NOMO-1 treated with dmso at 0.1 percent for 144 hours (cell line): ENCODE results near the gene RABGGTA.

ENCODE experiments used
- DNase-seq: peaks from one replicate; lab custom pipeline; 2025; ENCODE audit not compliant: unreplicated experiment; lab: John Stamatoyannopoulos, UW

The RABGGTA gene, protein sequence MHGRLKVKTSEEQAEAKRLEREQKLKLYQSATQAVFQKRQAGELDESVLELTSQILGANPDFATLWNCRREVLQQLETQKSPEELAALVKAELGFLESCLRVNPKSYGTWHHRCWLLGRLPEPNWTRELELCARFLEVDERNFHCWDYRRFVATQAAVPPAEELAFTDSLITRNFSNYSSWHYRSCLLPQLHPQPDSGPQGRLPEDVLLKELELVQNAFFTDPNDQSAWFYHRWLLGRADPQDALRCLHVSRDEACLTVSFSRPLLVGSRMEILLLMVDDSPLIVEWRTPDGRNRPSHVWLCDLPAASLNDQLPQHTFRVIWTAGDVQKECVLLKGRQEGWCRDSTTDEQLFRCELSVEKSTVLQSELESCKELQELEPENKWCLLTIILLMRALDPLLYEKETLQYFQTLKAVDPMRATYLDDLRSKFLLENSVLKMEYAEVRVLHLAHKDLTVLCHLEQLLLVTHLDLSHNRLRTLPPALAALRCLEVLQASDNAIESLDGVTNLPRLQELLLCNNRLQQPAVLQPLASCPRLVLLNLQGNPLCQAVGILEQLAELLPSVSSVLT

DNA sequence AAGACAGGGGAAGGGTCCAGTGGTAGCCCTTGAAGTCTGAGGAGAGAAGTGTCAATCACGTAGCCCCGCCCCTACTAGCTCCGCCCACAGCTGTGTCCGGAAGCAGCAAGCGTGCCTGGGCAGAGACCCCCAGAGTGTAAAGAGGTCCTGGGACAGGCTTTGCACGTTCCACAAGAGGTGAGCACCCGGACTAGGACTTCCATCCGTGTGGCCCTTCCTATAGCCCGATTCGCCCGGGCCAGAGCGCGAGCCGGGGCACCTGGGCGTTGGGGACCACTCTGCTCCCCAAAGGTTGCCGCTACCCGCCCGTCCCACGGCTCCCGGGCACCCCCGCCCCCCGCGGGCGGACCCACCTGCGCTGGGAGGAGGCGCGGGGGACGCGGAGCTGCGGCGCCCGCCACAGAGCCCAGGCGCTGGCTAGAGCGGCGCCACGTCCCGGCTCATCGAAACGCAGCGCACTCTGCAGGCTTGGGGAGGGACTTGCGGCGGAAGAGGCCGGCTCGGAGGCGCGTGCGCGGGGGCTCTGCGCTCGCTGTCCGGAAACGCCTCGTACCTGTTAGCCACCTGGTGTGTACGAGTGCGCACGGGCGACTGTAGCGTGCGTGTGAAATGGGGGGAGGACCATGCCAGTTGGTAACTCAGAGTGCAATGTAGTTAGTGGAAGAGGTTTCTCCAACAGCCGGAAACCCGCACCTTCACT is at the start of gene RABGGTA:
TSS of gene RABGGTA (minus strand) at position 464 of the 700 bp plus-strand sequence. CDS start 482 bp downstream, outside the sequence.
- peak; percentile 81 for DNase-seq

DNA sequence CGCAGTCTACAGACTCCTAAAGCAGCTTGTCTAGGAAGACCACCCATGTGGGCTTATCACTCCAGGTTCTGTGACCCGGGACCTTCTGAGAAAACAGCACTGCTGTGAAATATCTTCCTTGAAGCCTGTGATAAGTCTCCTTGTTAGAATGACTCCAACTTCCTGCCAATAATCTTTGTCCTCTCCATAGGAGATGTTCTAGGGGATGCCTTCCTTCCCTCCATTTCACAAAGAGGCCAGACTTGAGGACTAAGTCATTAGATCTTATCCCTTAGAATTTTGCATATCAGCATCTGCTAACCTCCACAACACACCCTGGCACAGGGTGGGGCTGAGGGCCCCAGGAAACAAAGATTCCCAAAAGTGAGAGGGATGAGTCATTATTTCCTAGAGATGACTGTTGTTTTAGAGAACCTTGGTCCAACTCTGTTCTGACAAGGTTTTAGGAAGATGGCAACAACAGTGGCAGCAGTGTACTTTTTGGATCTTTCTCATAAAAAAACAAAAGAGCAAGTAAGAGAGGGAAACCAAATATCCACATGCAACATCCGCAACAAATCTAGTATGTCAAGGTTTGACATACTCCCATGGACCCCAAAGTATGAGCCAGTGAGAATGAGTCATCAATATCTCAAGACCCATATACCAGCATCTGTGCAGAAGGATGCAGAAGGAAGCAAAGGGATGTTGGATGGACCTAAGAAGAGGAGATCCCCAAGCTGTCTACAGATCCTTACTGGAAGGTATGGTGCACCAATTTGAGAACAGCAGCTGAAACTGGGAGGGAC is 45.9 kb upstream of the RABGGTA start:
- DNase-seq: no peak

DNA sequence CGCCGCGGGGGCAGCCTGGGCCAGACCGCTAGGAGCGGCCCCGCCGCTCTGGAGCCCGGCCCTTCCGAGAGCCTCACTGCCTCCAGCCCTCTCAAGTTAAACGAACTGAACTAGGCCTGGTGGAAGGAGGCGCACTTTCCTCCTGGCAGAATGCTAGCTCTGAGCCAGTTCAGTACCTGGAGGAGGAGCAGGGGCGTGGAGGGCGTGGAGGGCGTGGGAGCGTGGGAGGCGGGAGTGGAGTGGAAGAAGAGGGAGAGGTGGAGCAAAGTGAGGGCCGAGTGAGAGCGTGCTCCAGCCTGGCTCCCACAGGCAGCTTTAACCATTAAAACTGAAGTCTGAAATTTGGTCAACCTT is 45.2 kb upstream of the RABGGTA start:
- no peak for DNase-seq

DNA sequence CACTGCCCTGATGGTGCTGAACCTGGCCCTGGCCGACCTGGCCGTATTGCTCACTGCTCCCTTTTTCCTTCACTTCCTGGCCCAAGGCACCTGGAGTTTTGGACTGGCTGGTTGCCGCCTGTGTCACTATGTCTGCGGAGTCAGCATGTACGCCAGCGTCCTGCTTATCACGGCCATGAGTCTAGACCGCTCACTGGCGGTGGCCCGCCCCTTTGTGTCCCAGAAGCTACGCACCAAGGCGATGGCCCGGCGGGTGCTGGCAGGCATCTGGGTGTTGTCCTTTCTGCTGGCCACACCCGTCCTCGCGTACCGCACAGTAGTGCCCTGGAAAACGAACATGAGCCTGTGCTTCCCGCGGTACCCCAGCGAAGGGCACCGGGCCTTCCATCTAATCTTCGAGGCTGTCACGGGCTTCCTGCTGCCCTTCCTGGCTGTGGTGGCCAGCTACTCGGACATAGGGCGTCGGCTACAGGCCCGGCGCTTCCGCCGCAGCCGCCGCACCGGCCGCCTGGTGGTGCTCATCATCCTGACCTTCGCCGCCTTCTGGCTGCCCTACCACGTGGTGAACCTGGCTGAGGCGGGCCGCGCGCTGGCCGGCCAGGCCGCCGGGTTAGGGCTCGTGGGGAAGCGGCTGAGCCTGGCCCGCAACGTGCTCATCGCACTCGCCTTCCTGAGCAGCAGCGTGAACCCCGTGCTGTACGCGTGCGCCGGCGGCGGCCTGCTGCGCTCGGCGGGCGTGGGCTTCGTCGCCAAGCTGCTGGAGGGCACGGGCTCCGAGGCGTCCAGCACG is 44.6 kb upstream of the RABGGTA start:
- DNase-seq: no peak

DNA sequence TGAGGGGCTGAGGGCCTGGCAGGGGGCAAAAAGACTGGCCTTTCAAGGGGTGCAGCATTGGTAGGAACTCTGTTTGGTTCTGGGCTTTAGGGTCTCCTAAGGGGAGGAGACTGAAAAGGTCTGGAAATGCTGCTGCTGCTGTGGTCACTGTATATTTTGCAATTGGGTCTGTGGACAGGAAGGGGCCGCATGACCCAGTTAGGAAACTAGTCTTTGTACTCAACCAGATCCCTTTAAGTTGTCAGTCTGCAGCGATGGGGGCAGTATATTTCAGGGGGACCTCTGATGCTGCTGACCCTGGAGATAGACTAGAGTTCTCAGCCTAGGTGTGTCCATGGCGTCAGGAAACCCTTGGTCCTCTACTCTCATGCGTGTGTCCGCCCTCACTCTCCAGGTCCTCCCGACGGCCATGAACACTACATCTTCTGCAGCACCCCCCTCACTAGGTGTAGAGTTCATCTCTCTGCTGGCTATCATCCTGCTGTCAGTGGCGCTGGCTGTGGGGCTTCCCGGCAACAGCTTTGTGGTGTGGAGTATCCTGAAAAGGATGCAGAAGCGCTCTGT is 43.9 kb upstream of the RABGGTA start:
- no peak for DNase-seq

DNA sequence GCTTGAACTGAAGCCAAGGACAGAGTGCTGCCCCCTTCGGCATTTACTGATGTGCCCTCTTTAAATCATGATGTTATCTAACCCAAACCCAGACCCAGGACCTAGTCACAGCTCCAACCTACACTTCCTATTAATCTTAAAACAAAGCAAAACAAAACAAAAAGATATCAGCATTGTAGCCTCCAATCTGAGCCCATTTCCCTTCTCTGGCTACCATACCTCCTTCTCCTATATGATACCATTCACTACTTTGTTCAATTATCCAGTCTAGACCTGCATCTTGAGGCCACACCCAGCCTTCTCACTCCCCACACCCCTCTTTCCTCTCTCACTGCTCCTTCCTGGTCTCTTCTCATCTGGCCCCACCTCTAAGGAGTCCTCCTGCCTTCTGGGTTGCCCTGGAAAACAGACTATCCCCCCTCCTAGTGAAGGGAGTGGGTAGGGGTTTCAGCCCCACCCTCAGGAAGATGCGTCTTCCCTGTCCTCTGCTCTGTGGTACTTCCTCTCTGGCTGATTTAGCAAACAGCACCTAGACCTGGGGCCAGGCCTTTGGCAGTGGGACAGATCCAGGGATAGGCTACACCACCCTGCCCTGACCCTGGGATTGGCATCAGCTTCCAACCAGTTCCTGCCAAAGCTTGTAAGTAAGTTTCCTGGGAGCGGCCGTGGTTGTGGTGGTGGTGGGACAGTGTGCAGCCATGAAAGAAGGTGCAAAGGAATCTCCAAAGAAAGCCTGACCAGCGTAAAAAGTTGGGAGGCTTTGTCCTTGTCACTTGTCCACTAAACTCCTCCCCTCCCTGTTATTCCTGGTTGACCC is 43.2 kb upstream of the RABGGTA start:
- DNase-seq: no peak

DNA sequence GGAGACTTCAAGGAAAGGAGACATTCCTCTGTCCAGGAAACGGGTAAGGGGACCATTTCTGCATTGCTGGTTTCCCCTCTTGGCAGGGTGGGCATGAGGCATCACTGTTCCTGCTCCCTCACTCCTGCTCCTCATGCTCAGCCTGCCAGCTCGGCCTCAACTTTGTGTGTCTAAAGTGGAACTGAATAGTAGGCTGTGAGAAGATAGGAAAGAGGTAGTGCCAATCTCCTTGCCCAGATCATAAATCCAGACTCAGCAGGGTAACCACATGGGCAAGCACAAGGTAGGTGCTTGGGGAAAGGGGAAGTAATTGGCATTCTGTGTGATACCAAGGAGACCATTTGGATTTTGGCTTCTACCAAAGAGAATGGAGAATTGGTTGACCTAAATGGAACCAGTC is 42.5 kb upstream of the RABGGTA start:
- DNase-seq: peak; percentile 11

DNA sequence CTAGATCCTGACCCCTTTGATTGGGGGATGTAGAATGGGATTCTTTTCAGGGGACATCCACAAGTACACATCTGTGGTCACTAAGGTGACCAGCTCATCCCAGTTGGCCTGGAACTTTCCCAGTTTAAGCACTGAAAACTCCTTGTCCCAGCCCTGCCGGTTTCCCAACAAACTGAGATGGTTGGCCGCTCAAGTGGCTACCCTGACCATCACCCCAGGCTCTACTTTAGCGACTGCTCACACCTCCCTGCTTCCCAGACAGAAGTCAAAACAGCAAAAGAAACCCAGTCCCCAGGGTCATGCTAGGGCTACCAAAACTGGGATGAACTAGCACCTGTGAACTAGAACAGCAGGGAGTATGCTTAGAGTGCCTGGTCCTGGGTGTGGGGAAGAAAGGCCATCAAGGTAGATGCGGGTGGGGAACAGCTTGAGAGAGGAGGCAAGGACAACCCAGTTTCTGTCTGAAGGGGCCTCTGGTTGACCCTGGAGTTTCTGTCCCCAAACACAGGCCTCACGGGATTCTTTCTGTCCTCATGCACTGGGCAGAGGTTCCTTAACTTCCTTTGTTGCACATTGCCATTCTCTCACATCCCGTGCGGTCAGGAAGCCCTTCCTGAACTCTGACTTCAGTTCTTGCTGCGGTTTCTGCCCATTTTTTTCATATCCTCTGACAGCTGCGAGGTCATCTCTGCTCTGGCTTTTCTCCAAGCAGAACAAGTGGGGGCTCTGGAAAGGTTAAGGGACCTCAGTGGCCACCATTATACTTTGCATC is 41.5 kb upstream of the RABGGTA start:
- DNase-seq: peak; percentile 82

DNA sequence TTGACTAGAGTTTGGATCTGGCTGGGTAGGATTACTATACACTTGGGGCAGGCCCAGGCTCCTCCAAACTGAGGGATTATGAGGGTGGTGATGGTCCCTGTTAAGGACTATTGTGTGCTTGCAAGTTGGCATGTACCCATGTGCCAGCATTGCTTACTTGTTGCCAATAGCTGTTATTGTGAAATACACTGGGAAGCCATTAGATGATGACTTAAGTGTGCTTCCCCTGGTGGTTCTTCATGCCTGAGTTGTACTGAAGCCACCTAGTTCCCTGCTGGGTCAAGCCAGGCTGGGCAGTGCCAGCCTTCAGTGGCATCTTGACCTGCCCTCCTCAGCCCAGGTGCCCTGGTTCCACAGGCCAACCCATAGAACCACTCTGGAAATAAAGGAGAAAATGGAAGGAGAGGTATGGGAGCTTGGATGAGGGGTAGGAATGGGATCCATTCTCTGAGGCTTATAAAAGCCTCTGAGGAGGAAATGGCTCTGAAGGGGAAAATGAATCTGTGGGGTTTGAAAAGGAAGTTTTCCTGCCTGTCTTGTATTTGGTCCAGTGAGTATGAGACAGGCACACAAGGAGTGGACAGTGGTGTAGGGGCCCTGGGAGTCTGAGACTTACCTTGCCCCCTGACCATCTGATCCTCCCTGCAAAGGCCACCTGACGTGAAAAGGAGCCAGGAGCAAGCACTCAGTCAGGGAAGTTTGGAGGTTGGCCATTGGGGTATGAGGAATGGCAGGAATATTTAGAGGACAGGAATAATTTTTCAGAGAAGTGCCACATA is 40.6 kb upstream of the RABGGTA start:
- no peak for DNase-seq

DNA sequence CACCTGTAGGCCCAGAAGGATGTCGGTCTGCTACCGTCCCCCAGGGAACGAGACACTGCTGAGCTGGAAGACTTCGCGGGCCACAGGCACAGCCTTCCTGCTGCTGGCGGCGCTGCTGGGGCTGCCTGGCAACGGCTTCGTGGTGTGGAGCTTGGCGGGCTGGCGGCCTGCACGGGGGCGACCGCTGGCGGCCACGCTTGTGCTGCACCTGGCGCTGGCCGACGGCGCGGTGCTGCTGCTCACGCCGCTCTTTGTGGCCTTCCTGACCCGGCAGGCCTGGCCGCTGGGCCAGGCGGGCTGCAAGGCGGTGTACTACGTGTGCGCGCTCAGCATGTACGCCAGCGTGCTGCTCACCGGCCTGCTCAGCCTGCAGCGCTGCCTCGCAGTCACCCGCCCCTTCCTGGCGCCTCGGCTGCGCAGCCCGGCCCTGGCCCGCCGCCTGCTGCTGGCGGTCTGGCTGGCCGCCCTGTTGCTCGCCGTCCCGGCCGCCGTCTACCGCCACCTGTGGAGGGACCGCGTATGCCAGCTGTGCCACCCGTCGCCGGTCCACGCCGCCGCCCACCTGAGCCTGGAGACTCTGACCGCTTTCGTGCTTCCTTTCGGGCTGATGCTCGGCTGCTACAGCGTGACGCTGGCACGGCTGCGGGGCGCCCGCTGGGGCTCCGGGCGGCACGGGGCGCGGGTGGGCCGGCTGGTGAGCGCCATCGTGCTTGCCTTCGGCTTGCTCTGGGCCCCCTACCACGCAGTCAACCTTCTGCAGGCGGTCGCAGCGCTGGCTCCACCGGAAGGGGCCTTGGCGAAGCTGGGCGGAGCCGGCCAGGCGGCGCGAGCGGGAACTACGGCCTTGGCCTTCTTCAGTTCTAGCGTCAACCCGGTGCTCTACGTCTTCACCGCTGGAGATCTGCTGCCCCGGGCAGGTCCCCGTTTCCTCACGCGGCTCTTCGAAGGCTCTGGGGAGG is 39.5 kb upstream of the RABGGTA start, which contains the start of gene LTB4R:
TSS of gene LTB4R (plus strand) at position 857 of the 959 bp plus-strand sequence. CDS start 4,150 bp downstream, outside the sequence.
- peak; percentile 81 for DNase-seq

DNA sequence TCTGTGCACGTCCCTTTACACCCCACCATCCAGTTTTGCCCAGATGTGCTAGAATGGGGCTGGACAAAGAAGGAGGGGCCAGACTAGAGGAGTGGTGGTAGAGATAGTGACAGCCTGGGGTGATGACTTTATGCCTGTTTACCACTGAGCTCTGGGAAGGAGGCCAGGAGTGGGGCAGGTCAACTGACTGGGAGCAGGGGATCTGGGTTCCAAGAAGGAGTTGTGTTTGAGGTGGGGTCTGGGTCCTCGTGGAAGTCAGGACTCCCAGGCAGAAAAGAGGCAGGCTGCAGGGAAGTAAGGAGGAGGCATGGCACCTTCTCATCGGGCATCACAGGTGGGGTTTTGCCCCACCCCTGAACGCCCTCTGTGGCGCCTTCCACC is 38.9 kb upstream of the RABGGTA start:
- no peak for DNase-seq

DNA sequence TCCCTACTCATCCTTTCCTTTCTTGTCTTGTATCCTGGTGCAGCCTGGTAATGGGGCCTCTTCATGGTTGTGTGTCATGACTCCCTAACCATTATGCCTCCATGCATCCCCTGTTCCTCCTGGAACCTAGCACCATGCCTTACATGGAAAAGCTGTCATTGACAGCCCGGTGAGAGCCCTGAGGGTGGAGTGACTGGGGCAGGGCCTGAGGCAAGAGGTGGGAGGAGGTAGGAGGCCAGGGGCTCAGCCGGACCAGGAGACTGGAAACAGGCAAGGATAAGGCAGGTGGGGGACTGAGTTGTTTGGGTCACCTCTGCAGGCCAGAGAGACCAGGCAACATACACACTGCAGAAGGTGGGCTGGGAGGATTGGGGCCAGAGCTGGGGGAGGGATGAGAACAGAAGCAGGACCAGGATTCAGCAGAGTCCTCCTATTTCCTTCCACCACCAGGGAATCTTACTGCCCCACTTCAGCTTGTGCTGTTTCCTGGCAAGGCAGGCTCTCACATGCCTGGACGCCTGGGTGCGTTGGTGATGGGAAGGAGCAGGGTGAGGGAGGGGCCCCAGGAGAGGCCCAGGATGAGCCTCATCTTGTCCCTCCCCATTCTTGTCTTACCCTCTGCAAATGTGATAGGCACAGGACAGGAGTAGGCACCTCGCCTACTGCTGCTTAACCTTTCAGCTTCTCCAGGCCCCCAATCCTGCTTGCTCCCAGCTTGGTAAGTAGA is 38.3 kb upstream of the RABGGTA start, which contains the start of gene LTB4R2:
TSS of gene LTB4R2 (plus strand) at position 603 of the 727 bp plus-strand sequence. CDS start 525 bp downstream, outside the sequence.
- no peak for DNase-seq

DNA sequence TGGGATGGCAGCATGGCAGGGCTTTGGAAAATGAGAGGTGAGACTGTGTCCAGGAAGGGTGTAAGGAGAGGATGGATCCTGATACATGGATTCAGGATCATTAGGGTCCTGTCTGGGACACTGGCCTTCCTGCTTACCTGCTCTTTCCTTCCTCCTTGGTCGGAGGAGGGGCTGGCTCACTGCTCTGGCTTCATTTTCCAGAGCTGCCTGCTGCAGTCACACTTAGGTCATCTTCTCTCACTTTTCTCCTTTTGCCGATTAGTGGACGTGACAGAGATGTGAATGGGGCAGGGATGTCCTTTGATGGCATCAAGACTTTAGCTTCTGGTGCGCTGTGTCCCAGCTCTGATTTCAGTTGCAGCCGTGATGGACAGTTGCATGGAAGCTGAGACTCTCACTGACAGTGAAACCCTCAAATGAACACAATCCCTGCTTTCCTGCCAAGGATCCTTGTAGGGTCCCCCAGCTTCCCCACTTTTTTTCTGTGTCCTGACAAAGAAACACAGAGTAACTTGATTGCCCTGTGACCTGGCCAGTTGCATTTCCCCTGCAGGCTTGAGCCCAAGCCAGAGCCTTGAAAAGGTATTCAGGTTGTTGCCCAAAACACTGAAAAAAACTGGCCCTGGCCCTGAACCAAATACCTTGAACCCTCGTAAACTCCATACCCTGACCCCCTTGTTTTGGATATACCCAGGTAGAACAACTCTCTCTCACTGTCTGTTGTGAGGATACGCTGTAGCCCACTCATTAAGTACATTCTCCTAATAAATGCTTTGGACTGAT is 37.1 kb upstream of the RABGGTA start:
- no peak for DNase-seq

DNA sequence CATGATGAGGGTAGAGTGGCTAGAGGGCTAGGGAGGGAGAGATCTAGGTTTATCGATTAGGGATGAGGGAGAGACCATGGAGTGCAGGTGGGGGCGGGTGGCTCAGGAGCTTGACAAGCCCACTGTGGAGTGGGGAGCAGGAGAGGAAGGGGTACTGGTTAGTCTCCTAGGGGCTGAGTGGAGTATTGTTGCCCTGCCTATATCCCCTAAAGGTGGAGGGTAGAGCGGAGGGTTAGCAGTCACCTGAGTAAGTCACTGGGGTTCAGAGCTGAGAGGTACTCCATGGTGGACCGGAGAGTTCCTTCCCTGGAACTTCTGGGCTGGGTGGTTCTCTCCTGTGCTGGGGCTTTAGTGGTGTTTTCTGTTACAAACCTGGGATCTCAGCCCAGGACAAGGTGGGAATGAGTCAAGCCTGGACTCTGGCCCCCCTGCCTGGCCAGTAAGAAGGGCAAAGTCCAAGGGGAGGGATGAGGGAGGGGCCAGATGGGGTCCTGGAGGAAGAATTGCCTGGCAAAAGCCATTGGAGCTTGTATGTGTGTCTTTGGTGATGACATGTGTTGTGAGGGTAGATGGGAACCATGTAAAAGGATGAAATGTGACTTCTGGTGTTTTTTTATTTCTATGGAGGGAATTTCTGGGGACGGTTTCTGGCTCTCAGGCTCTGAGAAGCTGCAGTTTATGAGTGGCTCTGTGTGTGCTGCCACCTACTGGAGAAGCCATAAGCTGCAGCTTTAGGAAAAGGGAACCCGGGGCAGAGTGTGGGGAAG is 36.4 kb upstream of the RABGGTA start, which contains the start of gene CIDEB:
TSS of gene CIDEB (minus strand) at position 403 of the 767 bp plus-strand sequence. CDS start at position 284, 119 bp downstream.
- DNase-seq: peak; percentile 55
